HCT116 (cell line): ENCODE measurements around the gene NMUR1. TPM values are rescaled to one million over a fixed set of nuclear protein-coding genes. Genes with fewer than 3 reads are reported as not detected.
A peak's percentile ranks its signal among the peaks of the same experiment; 100 is the strongest.

Experiments
- ATAC-seq: fragments of 200-7000 bp; cut with Tn5 transposase; 2 replicates; pipeline ENCODE4 v1.9.1; 2020; ENCODE audit warnings: mild to moderate bottlenecking, moderate library complexity
- BruUV-seq: library from RNA; stranded (reverse); fragments of 400-500 nt; replicated peaks from 2 replicates; lab custom pipeline; 2021; lab: Mats Ljungman, UMichigan
- CTCF ChIA-PET: fragments of 300-600 bp; sonication (Branson Sonifier 250); formaldehyde crosslinking; loops from one replicate; lab custom pipeline; 2021; ENCODE audit warnings: antibody characterized with exemption; lab: Charles Lee
- POLR2A ChIA-PET: fragments of 300-600, 350-600 bp; sonication (Branson Sonifier 250); formaldehyde crosslinking; loops from one replicate; lab custom pipeline; 2021; ENCODE audit warnings: antibody characterized with exemption; lab: Charles Lee
- RAD21 ChIA-PET, 2 experiments: fragments of 300-600 bp; sonication (Branson Sonifier 250); formaldehyde crosslinking; loops; one replicate each; lab custom pipeline; 2023; ENCODE audit warnings: low total read pairs in 2 of 2; ENCODE audit not compliant: uncharacterized antibody in 2 of 2, unreplicated experiment in 2 of 2, low non-redundant PET in 1 of 2; lab: Charles Lee
- DNase-seq: peaks from one replicate; pipeline ENCODE4 v3.0.0-alpha.2; 2010; ENCODE audit warnings: low read depth, low spot score
- H2AFZ ChIP-seq: fragments of 200-600 bp; shearing (Covaris generic), sonication (generic); 2 replicates; pipeline ENCODE4 v1.6.1; 2017; ENCODE audit warnings: low read depth, mixed run types, mixed read lengths, antibody characterized with exemption, low read length; ENCODE audit not compliant: poor library complexity, severe bottlenecking
- H3K27ac ChIP-seq: 2 replicates; pipeline ENCODE4 v1.5.1; 2012; ENCODE audit warnings: low read depth, low read length
- H3K27me3 ChIP-seq: fragments of 200-600 bp; sonication (generic); 2 replicates; pipeline ENCODE4 v1.6.1; 2016; ENCODE audit warnings: mixed run types, low read length, mixed read lengths; ENCODE audit not compliant: insufficient read depth
- H3K36me3 ChIP-seq, 2 experiments: fragments of 200-500 bp in 1 of 2; fragments of 200-600 bp in 1 of 2; sonication (Bioruptor generic) in 1 of 2; sonication (generic) in 1 of 2; 2 replicates each; pipeline versions ENCODE4 v1.5.1 to v1.6.1; 2014 to 2016; ENCODE audit warnings: low read length in 2 of 2, inconsistent platforms in 1 of 2, mixed read lengths in 1 of 2, mixed run types in 1 of 2; ENCODE audit not compliant: insufficient read depth in 2 of 2, control insufficient read depth in 1 of 2
- H3K4me1 ChIP-seq, 2 experiments: fragments of 200-600 bp in 1 of 2; sonication (generic) in 1 of 2; 2 replicates each; pipeline versions ENCODE4 v1.5.1 to v1.6.1; 2012 to 2017; ENCODE audit warnings: low read length in 2 of 2, inconsistent platforms in 1 of 2, mild to moderate bottlenecking in 1 of 2, mixed read lengths in 1 of 2, mixed run types in 1 of 2, moderate library complexity in 1 of 2; ENCODE audit not compliant: insufficient read depth in 2 of 2, control insufficient read depth in 1 of 2
- H3K4me2 ChIP-seq: fragments of 200-600 bp; sonication (generic); 2 replicates; pipeline ENCODE4 v1.6.1; 2017; ENCODE audit warnings: mixed run types, low read length, mixed read lengths
- H3K4me3 ChIP-seq, 2 experiments: fragments of 200-600 bp in 1 of 2; sonication (generic) in 1 of 2; replicated peaks in 1 of 2; 2 replicates each; pipeline ENCODE4 v1.5.1; 2011 to 2016; ENCODE audit warnings: low read length in 2 of 2, control low read depth in 1 of 2, low read depth in 1 of 2, mild to moderate bottlenecking in 1 of 2, mixed read lengths in 1 of 2, mixed run types in 1 of 2
- H3K79me2 ChIP-seq: fragments of 200-600 bp; sonication (generic); 2 replicates; pipeline ENCODE4 v1.6.1; 2017; ENCODE audit warnings: mild to moderate bottlenecking, mixed run types, low read length, moderate library complexity, mixed read lengths; ENCODE audit not compliant: insufficient read depth
- H3K9ac ChIP-seq: fragments of 200-600 bp; sonication (generic); 2 replicates; pipeline ENCODE4 v1.6.1; 2016; ENCODE audit warnings: low read length, mixed read lengths
- H3K9me2 ChIP-seq: fragments of 200-600 bp; sonication (generic), shearing (Covaris generic); 2 replicates; pipeline ENCODE4 v1.6.1; 2017; ENCODE audit warnings: mixed run types, mild to moderate bottlenecking, moderate library complexity; ENCODE audit not compliant: insufficient read depth
- H3K9me3 ChIP-seq, 2 experiments: fragments of 200-500 bp in 1 of 2; fragments of 200-600 bp in 1 of 2; sonication (Bioruptor generic) in 1 of 2; sonication (generic) in 1 of 2; 2 replicates each; pipeline ENCODE4 v1.6.1; 2014 to 2017; ENCODE audit warnings: low read length in 2 of 2, mixed read lengths in 2 of 2, inconsistent platforms in 1 of 2, low read depth in 1 of 2, mild to moderate bottlenecking in 1 of 2, mixed run types in 1 of 2, moderate library complexity in 1 of 2; ENCODE audit not compliant: control insufficient read depth in 1 of 2, insufficient read depth in 1 of 2
- H4K20me1 ChIP-seq: fragments of 200-600 bp; sonication (generic), shearing (Covaris generic); 2 replicates; pipeline ENCODE4 v1.6.1; 2017; ENCODE audit warnings: mixed run types, mild to moderate bottlenecking, moderate library complexity; ENCODE audit not compliant: insufficient read depth
- ATF3 ChIP-seq: IDR thresholded peaks from 2 replicates; pipeline ENCODE4 v1.6.1; 2012
- CBX3 ChIP-seq: IDR thresholded peaks from 2 replicates; pipeline ENCODE4 v1.6.1; 2012; ENCODE audit warnings: low read depth
- CEBPB ChIP-seq: IDR thresholded peaks from 2 replicates; pipeline ENCODE4 v1.6.1; 2012; ENCODE audit warnings: low read depth
- EGR1 ChIP-seq: IDR thresholded peaks from 2 replicates; pipeline ENCODE4 v1.6.1; 2012; ENCODE audit warnings: low read depth
- ELF1 ChIP-seq: IDR thresholded peaks from 2 replicates; pipeline ENCODE4 v1.6.1; 2012; ENCODE audit warnings: low read depth, borderline replicate concordance
- EZH2 ChIP-seq: fragments of 200-600 bp; sonication (generic); IDR thresholded peaks from 2 replicates; pipeline ENCODE4 v1.6.1; 2017; ENCODE audit warnings: antibody characterized with exemption, mixed run types
- EZH2phosphoT487 ChIP-seq: fragments of 200-600 bp; IDR thresholded peaks from 2 replicates; pipeline ENCODE4 v1.6.1; 2018; ENCODE audit warnings: antibody characterized with exemption, borderline replicate concordance
- FOSL1 ChIP-seq: IDR thresholded peaks from 2 replicates; pipeline ENCODE4 v1.6.1; 2012; ENCODE audit warnings: low read depth
- JUND ChIP-seq: IDR thresholded peaks from 2 replicates; pipeline ENCODE4 v1.6.1; 2012
- MAX ChIP-seq: IDR thresholded peaks from 2 replicates; pipeline ENCODE4 v1.6.1; 2012
- POLR2A ChIP-seq: IDR thresholded peaks from 2 replicates; pipeline ENCODE4 v1.7.0; 2011; ENCODE audit warnings: borderline replicate concordance; ENCODE audit not compliant: insufficient read depth, insufficient read length; ENCODE audit errors: extremely low read depth
- POLR2AphosphoS5 ChIP-seq: IDR thresholded peaks from 2 replicates; pipeline ENCODE4 v1.6.1; 2011; ENCODE audit warnings: mild to moderate bottlenecking, low read depth, low read length, moderate library complexity
- RAD21 ChIP-seq: IDR thresholded peaks from 2 replicates; pipeline ENCODE4 v1.6.1; 2012; ENCODE audit warnings: low read depth, mild to moderate bottlenecking
- REST ChIP-seq: IDR thresholded peaks from 2 replicates; pipeline ENCODE4 v1.6.1; 2012; ENCODE audit warnings: low read depth
- SIN3A ChIP-seq: IDR thresholded peaks from 2 replicates; pipeline ENCODE4 v1.6.1; 2012; ENCODE audit warnings: low read depth
- SP1 ChIP-seq: IDR thresholded peaks from 2 replicates; pipeline ENCODE4 v1.6.1; 2012; ENCODE audit warnings: low read depth
- SRF ChIP-seq: IDR thresholded peaks from 2 replicates; pipeline ENCODE4 v1.6.1; 2012; ENCODE audit warnings: low read depth
- TCF7L2 ChIP-seq: IDR thresholded peaks from 2 replicates; pipeline ENCODE4 v1.7.0; 2011; ENCODE audit warnings: borderline replicate concordance, inconsistent platforms; ENCODE audit not compliant: insufficient read depth, insufficient read length; ENCODE audit errors: extremely low read depth
- YY1 ChIP-seq: IDR thresholded peaks from 2 replicates; pipeline ENCODE4 v1.6.1; 2011; ENCODE audit warnings: low read length, low read depth, moderate library complexity, mild to moderate bottlenecking; ENCODE audit not compliant: insufficient replicate concordance; ENCODE audit errors: extremely low read depth
- ZBTB33 ChIP-seq: IDR thresholded peaks from 2 replicates; pipeline ENCODE4 v1.6.1; 2011; ENCODE audit warnings: mild to moderate bottlenecking, low read length, moderate library complexity; ENCODE audit not compliant: insufficient replicate concordance; ENCODE audit errors: extremely low read depth
- ZFX ChIP-seq: fragments of 450-650 bp; IDR thresholded peaks from 2 replicates; pipeline ENCODE4 v1.6.1; 2017
- ZNF274 ChIP-seq: fragments of 200-500 bp; sonication (Bioruptor generic); IDR thresholded peaks from 2 replicates; pipeline ENCODE4 v1.6.1; 2014; ENCODE audit warnings: mild to moderate bottlenecking, low read depth, low read length, inconsistent platforms
- intact Hi-C: fragments of 100-400 bp; cut with micrococcal nuclease; formaldehyde crosslinking; loops from 2 replicates; pipeline ENCODE4 v1.10.0; 2022
- total RNA-seq: library from RNA; stranded (reverse); gene quantifications from one replicate; pipeline ENCODE4 v1.2.1, GENCODE V29; 2021; ENCODE audit not compliant: unreplicated experiment

Gene NMUR1
- total RNA-seq, 1 experiment from 2014 or later = not detected

GRCh38 chr2:231514225-231514950 is 15.9 kb downstream of the NMUR1 start:
- H3K4me2 ChIP-seq = peak overlapping the region; percentile 96
- ChIA-PET CTCF (no interaction called here), RAD21 (no interaction called here), POLR2A (interaction anchor here (1.0 to 1.6 kb wide), 3 partner anchors 18 to 50 kb away, joined by 3 to 5 read pairs (median 3); partner anchors contain the start of gene NCL)
- H3K27me3 ChIP-seq = no peaks in the 10 kb centered on the region
- H3K79me2 ChIP-seq = peaks cover 4% of the 10 kb centered on the region; the same call in 1 of the 2 replicates
- ATAC-seq (peak; percentile 99), DNase-seq (peak; percentile 92)
- H3K4me3 ChIP-seq = peak overlapping the region; percentile 53 to 87
- H3K9me2 ChIP-seq = no peaks in the 10 kb centered on the region
- no peaks in the 10 kb centered on the region for H3K36me3 ChIP-seq
- H3K4me1 ChIP-seq = peaks cover 7 to 23% of the 10 kb centered on the region in 2 experiments
- peak overlapping the region; percentile 93 for H3K9ac ChIP-seq
- peak overlapping the region; percentile 61 for H3K27ac ChIP-seq
- BruUV-seq = TSS peak; percentile 100
- intact Hi-C loops = no loop called here
- no peak overlapping the region for H2AFZ ChIP-seq
- no peaks in the 10 kb centered on the region for H4K20me1 ChIP-seq
- no peaks in the 10 kb centered on the region for H3K9me3 ChIP-seq
- TF ChIP-seq MAX = peak; percentile 88
- no peak for TF ChIP-seq EZH2
- no peak for TF ChIP-seq FOSL1
- TF ChIP-seq SIN3A = peak; percentile 84
- TF ChIP-seq TCF7L2 = peak; percentile 41
- peak; percentile 94 for TF ChIP-seq POLR2A
- peak; percentile 42 for TF ChIP-seq CBX3
- no peak for TF ChIP-seq EZH2phosphoT487
- TF ChIP-seq ATF3 = no peak
- TF ChIP-seq ZBTB33 = no peak
- TF ChIP-seq ELF1 = no peak
- TF ChIP-seq YY1 = peak; percentile 33
- TF ChIP-seq SP1 = peak; percentile 90
- peak; percentile 16; the same call in 1 of the 2 replicates for TF ChIP-seq ZFX
- no peak for TF ChIP-seq JUND
- TF ChIP-seq REST = no peak
- TF ChIP-seq CEBPB = no peak
- no peak for TF ChIP-seq SRF
- TF ChIP-seq EGR1 = peak; percentile 63; the same call in 1 of the 2 replicates
- no peak for TF ChIP-seq RAD21
- TF ChIP-seq POLR2AphosphoS5 = peak; percentile 95
- no peak for TF ChIP-seq ZNF274
